ENCODE measurements around the gene SLC18B1. TPM values are rescaled to one million over a fixed set of nuclear protein-coding genes. Genes with fewer than 3 reads are reported as not detected.

The SLC18B1 gene
- total and polyA plus RNA-seq, 10 of the 15 experiments (the other 5 are each of a cell fraction or from before 2014, with no cell fraction given): 3.5 to 11.8 (median 7.1) TPM

GRCh38 chr6:132730560-132730959 is 67.9 kb downstream of the SLC18B1 start (continued):
- TF ChIP-seq EGR1 (IDR thresholded peaks at IDR 0.05; ENCODE audit: borderline replicate concordance in 1 of 2, low read depth in 2 of 2, low read length in 2 of 2) (no peak), EP300 (IDR thresholded peaks at IDR 0.05; ENCODE audit: borderline replicate concordance in 1 of 2, control insufficient read depth in 1 of 2, low read depth in 2 of 2, low read length in 2 of 2) (no peak), YY1 (IDR thresholded peaks at IDR 0.05; ENCODE audit: low read depth, low read length) (no peak), DPF2 (IDR thresholded peaks at IDR 0.05) (no peak)

- 69% methylated on average over 4 of the region's 4 CpGs for WGBS (ENCODE audit: insufficient coverage, insufficient replicate concordance, low lambda C conversion rate, missing lambda C conversion rate)
- POLR2A ChIA-PET: interaction anchor here (0.9 kb wide), 1 partner anchor 22 kb away, joined by 3 read pairs; no protein-coding TSS in a partner anchor
- in situ Hi-C loops (cut with MboI): no loop called here
- H3K4me1 ChIP-seq (ENCODE audit: control insufficient read depth, insufficient read depth, low read length): peaks cover 7% of the 10 kb centered on the region; the same call in 1 of the 2 replicates
- no peaks in the 10 kb centered on the region for H3K27me3 ChIP-seq (replicated peaks in 1 of 2; ENCODE audit: control insufficient read depth in 2 of 2, insufficient read depth in 2 of 2, low read length in 1 of 2)
- peak; percentile 51; the same call in 2 of the 3 replicates for ATAC-seq
- no peaks in the 10 kb centered on the region for H3K79me2 ChIP-seq (ENCODE audit: control insufficient read depth, insufficient read depth, low read length)
- no peak for DNase-seq (ENCODE audit: low read depth, low spot score)
- RAD21 ChIA-PET (ENCODE audit: unreplicated experiment): no interaction called here
- H3K4me2 ChIP-seq (ENCODE audit: control insufficient read depth, insufficient read depth): no peak overlapping the region
- no peaks in the 10 kb centered on the region for H3K9me3 ChIP-seq (replicated peaks; ENCODE audit: control insufficient read depth, insufficient read depth, low read length)
- TF ChIP-seq HDAC2 (IDR thresholded peaks at IDR 0.05) (no peak), DPF2 (IDR thresholded peaks at IDR 0.05) (no peak), RBBP5 (conservative IDR thresholded peaks at IDR 0.05) (no peak), SREBF1 (IDR thresholded peaks at IDR 0.05; ENCODE audit: low read length) (no peak), RELB (IDR thresholded peaks at IDR 0.05; ENCODE audit: low read depth) (no peak), NR2C1 (IDR thresholded peaks at IDR 0.05) (no peak), SMAD1 (IDR thresholded peaks at IDR 0.05; ENCODE audit: low read depth, partially characterized antibody) (no peak), BMI1 (IDR thresholded peaks at IDR 0.05; ENCODE audit: borderline replicate concordance) (no peak), ZNF622 (IDR thresholded peaks at IDR 0.05) (no peak), E2F8 (IDR thresholded peaks at IDR 0.05; ENCODE audit: low read depth, partially characterized antibody) (no peak)
- no peaks in the 10 kb centered on the region for H4K20me1 ChIP-seq (ENCODE audit: control insufficient read depth, insufficient read depth)
- no peak overlapping the region for H3K4me3 ChIP-seq
- no TSS peak for BruUV-seq (replicated peaks)
- no peak for FAIRE-seq
- no peak overlapping the region for H3K27ac ChIP-seq (ENCODE audit: control insufficient read depth, insufficient read depth)
- H3K36me3 ChIP-seq (ENCODE audit: control insufficient read depth in 2 of 2, insufficient read depth in 2 of 2, low read length in 1 of 2): no peaks in the 10 kb centered on the region
- no peak overlapping the region for H2AFZ ChIP-seq (ENCODE audit: control insufficient read depth, low read depth, low read length)
- no peak overlapping the region for H3K9ac ChIP-seq (ENCODE audit: control insufficient read depth, insufficient read depth, low read length)
- SMC1A ChIA-PET (ENCODE audit: uncharacterized antibody, unreplicated experiment): interaction anchor here (1.1 to 2.4 kb wide), 9 partner anchors 13 to 70 kb away, joined by 3 to 10 read pairs (median 3); partner anchors contain the start of genes SLC18B1 and VNN2
- CTCF ChIA-PET: interaction anchor here (0.6 to 1.6 kb wide), 9 partner anchors 11 to 449 kb away, joined by 3 to 4 read pairs (median 3); no protein-coding TSS in a partner anchor
- intact Hi-C loops (cut with micrococcal nuclease; ENCODE audit: unreplicated experiment): no loop called here
Observed at GRCh38 chr6:132728616-132729015, 69.8 kb downstream of the SLC18B1 start.

Data from GM12878 (cell line).